Sigmoid colon (tissue), 3 donors: ENCODE results near the gene OPA3.

Experiments
- CTCF ChIP-seq, 4 experiments: fragments of 450-650 bp in 3 of 4; fragments of 200-600 bp in 1 of 4; IDR thresholded peaks; one replicate each; pipeline ENCODE4 v1.5.1; 2016 to 2019; ENCODE audit warnings: antibody characterized with exemption in 4 of 4, mild to moderate bottlenecking in 3 of 4, moderate library complexity in 2 of 4
- POLR2A ChIP-seq, 2 donors: fragments of 450-650 bp; IDR thresholded peaks; one replicate each; pipeline ENCODE4 v1.6.1; 2016; ENCODE audit warnings: antibody characterized with exemption in 2 of 2, mild to moderate bottlenecking in 2 of 2, moderate library complexity in 2 of 2

GRCh38 chr19:45632468-45633196 is 48.0 kb upstream of the OPA3 start:
- TF ChIP-seq CTCF (IDR thresholded peaks at IDR 0.05), result no peak
- no peak for TF ChIP-seq POLR2A (IDR thresholded peaks at IDR 0.05)
